Stimulated activated CD4-positive, alpha-beta T cell treated with anti-CD3 and anti-CD28 coated beads, Interleukin-1b, Interleukin-23, amount 100 ng/mL, for 4 hours (primary cell): ENCODE results near the gene ITFG1.

Experiments used
- DNase-seq, 2 donors: peaks; one replicate each; pipeline ENCODE4 v3.0.0-alpha.2; 2020; ENCODE audit warnings: low read depth in 2 of 2

Gene ITFG1

GRCh38 chr16:47460711-47461597 lies at the start of gene ITFG1, which contains the start of gene PHKB:
Gene ITFG1, minus strand, starts transcription at chr16:47461063. Its CDS starts 18 bp downstream, at chr16:47461045.
Gene PHKB, plus strand, starts transcription at chr16:47461331. Its CDS starts 20 bp downstream, at chr16:47461351.
- peak; percentile 89 to 96 for DNase-seq

GRCh38 chr16:47507701-47508100 lies 46.8 kb upstream of the ITFG1 start:
- DNase-seq: no peak

GRCh38 chr16:47506800-47507199 lies 45.9 kb upstream of the ITFG1 start:
- DNase-seq: no peak

DNA sequence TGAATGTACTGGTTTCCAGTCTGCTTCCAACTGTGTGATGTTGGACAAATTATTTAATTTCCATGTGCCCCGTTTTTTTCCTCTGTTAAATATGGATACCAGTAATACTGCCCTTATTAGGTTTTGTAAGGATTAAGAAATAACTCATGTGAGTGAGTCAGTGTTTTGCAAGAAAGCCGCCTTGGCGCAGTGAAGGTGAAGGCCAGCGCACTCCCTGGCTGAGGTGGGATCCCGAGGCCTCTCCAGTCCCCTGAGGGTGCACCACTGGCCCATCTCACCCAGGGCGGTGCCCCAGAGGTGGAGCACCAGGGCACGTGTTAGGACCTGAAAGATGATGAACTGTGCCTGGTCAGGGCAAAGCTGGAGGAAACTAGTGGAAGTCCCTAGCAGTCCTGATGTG lies 43.7 kb upstream of the ITFG1 start:
- no peak for DNase-seq

GRCh38 chr16:47503936-47504335 lies 43.1 kb upstream of the ITFG1 start:
- DNase-seq: no peak

DNA sequence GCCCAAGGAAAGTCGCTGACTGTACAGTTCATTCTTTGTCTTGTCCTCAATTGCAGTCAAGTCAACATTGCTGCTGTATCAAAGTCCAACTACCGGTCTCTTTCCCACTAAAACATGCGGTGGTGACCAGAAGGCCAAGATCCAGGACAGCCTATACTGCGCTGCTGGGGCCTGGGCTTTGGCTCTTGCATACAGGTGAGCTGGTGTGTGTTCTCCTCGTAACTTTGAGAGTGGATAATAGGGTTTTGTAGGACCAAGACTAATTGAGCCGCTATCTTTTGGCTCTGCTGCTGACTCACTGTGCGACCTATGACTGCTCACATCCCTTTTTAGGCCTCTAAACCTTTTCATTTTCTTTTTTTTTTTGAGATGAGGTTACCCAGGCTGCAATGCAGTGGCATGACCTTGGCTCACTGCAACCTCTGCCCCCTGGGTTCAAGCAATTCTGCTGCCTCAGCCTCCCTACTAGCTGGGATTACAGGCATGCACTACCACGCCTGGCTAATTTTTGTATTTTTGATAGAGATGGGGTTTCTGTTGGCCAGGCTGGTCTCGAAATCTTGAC lies 38.9 kb upstream of the ITFG1 start:
- no peak for DNase-seq

DNA sequence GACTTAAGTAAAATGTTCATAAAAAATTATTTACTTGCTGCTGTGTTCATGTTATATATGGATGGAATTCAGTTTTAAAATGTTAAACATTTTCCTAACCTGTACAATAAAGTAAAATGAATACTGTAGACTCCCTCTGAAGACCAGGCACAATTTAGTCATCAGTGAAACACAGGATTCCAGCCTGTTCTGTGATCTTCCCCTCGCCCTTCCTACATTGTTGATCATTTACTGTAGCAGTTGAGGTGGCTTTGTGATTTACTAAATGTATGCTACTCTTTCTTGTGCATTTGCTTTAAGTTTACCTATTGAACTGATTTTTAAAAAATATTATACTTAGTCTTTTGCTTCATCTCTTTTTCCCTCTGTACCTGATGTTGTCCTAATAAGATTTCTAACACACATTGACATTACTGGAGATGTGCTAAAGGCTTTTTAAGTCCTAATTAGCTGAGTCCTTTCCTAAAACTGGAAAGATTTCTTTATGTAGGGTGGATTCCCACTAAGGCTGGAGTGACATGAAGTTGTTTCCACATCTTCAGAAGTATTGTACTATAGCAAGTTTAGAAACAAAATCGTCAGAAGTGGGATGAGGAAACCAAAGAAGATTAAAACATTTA lies 38.3 kb upstream of the ITFG1 start:
- DNase-seq: no peak

GRCh38 chr16:47493381-47494337 lies 32.8 kb upstream of the ITFG1 start:
- no peak for DNase-seq

- DNase-seq: peak in 1 of 2 donors; percentile 2
These were observed 31.8 kb upstream of the ITFG1 start for GRCh38 chr16:47492428-47493377.

DNA sequence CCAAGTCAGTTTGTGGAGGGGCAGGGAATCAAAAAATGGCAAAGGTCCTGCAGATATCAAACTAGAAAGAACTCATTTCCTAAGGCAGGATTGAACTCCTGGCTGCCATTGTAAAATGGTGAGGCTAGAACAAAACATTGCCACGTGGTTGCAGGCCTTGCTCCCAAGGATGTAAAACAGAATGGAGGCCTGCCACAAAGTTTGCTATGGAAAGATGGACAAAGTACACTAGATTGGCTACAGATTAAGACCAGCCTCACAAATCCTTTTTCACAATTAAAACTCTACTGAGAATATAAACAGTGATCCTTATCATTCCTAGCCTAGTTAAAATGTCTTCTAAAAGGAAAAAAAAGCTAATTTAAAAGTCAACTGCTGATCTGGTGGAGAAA lies 31.2 kb upstream of the ITFG1 start:
- DNase-seq: no peak

DNA sequence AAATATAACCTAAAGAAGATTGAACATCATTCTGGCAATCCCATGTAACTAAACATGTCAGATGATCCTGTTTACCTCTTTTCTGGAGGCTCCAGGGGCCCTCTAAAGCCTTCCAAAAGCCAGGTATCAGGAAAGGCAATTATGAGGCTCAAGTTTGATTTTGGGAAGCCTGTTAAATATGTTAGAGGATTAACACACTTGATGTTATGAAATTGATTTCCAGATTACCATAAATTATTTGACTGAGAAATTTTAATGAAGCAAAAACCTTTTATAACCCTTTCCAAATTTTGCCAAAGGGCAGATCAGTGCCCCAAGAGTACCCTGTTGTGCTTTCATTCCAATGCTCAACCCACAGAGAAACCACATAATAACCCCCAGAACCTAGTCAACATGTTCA lies 29.6 kb upstream of the ITFG1 start:
- no peak for DNase-seq

DNA sequence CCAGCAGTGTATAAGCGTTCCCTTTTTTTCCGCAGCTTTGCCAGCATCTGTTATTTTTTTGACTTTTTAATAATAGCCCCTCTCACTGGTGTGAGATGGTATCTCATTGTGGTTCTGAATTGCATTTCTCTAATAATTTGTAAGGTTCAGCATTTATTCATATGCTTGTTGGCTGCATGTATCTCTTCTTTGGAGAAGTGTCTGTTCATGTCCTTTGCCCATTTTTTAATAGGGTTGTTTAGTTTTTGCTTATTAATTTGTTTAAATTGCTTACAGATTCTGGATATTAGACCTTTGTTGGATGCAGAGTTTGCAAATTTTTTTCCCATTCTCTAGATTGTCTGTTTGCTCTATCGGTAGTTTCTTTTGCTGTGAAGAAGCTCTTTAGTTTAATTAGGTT lies 27.2 kb upstream of the ITFG1 start:
- no peak for DNase-seq

- no peak for DNase-seq
These were observed 26.0 kb upstream of the ITFG1 start for GRCh38 chr16:47486856-47487255.

GRCh38 chr16:47483616-47484015 lies 22.8 kb upstream of the ITFG1 start:
- no peak for DNase-seq

- no peak for DNase-seq
These were observed 21.0 kb upstream of the ITFG1 start for GRCh38 chr16:47481698-47482374.

GRCh38 chr16:47480410-47480809 lies 19.5 kb upstream of the ITFG1 start:
- DNase-seq: no peak

DNA sequence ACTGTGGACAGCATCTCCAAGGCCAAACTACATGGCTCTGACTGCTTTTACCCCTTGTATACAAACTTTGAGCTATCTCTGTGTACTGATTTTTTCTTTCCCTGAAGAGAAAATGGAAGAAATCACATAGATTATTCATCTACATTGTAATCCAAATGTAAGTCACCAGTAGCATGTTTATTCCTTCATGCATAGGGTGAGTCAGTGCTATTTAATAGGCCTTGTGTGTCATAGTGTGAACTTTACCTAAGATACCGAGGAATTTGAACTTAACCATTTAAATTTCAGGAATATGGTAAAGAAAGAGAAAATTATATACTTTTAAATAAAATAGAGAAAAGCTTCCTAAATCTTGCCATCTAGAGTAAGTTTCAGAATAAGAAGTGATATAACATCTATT lies 16.8 kb upstream of the ITFG1 start:
- no peak for DNase-seq

- DNase-seq: no peak
These were observed 15.9 kb upstream of the ITFG1 start for GRCh38 chr16:47476654-47477345.

- no peak for DNase-seq
These were observed 14.9 kb upstream of the ITFG1 start for GRCh38 chr16:47475786-47476185.
